ENCODE data around the gene CLEC4E.

Gene CLEC4E

DNA sequence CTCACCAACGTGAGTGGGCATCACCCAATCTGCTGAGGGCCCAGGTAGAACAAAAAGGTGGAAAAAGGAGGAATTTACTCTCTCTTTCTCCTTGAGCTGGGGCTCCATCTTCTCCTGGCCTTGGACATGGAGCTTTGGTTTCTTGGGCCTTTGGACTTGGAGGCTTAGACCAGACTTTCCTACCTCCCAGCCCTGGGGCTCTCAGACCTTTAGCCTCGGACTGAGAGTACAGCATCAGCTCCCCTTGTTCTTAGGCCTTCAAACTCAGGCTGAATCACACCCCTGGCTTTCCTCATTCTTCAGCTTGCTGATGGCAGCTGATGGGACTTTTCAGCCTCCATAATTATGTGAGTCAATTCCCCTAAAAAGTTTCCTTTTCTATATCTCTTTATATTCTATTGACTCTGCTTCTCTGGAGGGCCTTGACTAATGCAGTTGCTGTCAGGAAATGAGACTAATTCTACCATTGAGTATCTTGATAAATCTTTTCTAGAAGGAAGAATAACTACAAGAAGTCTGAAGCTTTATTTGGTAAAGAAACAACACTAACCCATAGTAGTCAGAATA is 15.9 kb upstream of the CLEC4E start:
- H3K27ac ChIP-seq (ENCODE audit: low read length), result no peak overlapping the region
- TF ChIP-seq, protein P1, sequence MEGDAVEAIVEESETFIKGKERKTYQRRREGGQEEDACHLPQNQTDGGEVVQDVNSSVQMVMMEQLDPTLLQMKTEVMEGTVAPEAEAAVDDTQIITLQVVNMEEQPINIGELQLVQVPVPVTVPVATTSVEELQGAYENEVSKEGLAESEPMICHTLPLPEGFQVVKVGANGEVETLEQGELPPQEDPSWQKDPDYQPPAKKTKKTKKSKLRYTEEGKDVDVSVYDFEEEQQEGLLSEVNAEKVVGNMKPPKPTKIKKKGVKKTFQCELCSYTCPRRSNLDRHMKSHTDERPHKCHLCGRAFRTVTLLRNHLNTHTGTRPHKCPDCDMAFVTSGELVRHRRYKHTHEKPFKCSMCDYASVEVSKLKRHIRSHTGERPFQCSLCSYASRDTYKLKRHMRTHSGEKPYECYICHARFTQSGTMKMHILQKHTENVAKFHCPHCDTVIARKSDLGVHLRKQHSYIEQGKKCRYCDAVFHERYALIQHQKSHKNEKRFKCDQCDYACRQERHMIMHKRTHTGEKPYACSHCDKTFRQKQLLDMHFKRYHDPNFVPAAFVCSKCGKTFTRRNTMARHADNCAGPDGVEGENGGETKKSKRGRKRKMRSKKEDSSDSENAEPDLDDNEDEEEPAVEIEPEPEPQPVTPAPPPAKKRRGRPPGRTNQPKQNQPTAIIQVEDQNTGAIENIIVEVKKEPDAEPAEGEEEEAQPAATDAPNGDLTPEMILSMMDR (IDR thresholded peaks at IDR 0.05; ENCODE audit: low read depth, low read length), result no peak
- no peak for TF ChIP-seq EZH2phosphoT487 (IDR thresholded peaks at IDR 0.05; ENCODE audit: low read depth)

DNA sequence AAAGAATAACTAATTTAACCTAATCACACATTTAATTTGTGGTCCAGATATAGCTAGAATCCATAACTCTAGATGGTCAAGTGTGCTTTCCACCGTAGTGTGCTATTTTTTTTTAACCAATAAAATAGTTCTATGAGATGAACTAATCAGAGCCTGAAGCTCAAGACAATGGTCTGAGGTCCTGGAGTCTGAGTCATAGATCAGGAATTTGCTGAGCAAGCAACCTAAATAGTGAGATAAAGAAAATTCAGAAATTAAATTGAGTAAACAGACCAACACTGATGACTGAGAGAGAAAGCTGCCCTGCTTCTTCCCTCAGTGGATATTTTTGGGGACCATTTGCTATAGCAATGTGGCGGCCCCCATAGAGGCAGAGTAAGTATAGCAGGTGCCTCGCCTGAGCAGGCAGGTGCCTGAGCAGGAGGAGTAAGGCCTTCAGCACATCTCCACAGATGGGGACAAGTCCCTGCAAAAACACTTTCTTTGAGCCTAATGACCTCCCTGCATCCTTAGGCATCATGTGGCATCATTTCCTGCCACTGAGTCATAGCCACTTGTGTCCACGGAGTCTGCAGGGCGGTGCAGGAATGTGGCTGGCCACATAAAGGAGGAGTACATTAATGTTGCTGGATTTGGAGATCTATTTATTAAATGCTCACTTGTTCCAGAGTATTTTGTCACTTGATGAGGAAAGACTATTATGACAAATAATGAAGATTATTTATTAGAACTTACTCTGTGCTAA is 13.9 kb upstream of the CLEC4E start:
- Histone ChIP-seq H3K4me1 (ENCODE audit: low read length) (no peaks in the 10 kb centered on the region), H4K20me1 (ENCODE audit: insufficient read depth, low read length) (no peaks in the 10 kb centered on the region), H3K4me3 (ENCODE audit: low read length) (no peak overlapping the region), H3K9ac (ENCODE audit: low read length) (no peak overlapping the region), H2AFZ (ENCODE audit: low read depth, low read length) (no peak overlapping the region), H3K27ac (ENCODE audit: low read length) (no peak overlapping the region), H3K9me3 (ENCODE audit: insufficient read depth, low read length) (no peaks in the 10 kb centered on the region), H3K79me2 (ENCODE audit: low read length) (no peaks in the 10 kb centered on the region), H3K4me2 (ENCODE audit: low read length) (no peak overlapping the region), H3K27me3 (ENCODE audit: low read depth, low read length) (no peaks in the 10 kb centered on the region), H3K36me3 (replicated peaks; ENCODE audit: low read depth, low read length) (no peaks in the 10 kb centered on the region)
- TF ChIP-seq, protein P1 (IDR thresholded peaks at IDR 0.05; ENCODE audit: low read depth, low read length), result no peak
- no peak for TF ChIP-seq EZH2phosphoT487 (IDR thresholded peaks at IDR 0.05; ENCODE audit: low read depth)

More for the DNA sequence above, 15.9 kb upstream of the CLEC4E start:
- Histone ChIP-seq H3K4me1 (ENCODE audit: low read length) (no peaks in the 10 kb centered on the region), H3K79me2 (ENCODE audit: low read length) (no peaks in the 10 kb centered on the region), H3K9me3 (ENCODE audit: insufficient read depth, low read length) (no peaks in the 10 kb centered on the region), H3K36me3 (replicated peaks; ENCODE audit: low read depth, low read length) (no peaks in the 10 kb centered on the region), H3K4me2 (ENCODE audit: low read length) (no peak overlapping the region), H3K27me3 (ENCODE audit: low read depth, low read length) (no peaks in the 10 kb centered on the region), H4K20me1 (ENCODE audit: insufficient read depth, low read length) (no peaks in the 10 kb centered on the region), H3K4me3 (ENCODE audit: low read length) (no peak overlapping the region), H3K9ac (ENCODE audit: low read length) (no peak overlapping the region), H2AFZ (ENCODE audit: low read depth, low read length) (no peak overlapping the region)

DNA sequence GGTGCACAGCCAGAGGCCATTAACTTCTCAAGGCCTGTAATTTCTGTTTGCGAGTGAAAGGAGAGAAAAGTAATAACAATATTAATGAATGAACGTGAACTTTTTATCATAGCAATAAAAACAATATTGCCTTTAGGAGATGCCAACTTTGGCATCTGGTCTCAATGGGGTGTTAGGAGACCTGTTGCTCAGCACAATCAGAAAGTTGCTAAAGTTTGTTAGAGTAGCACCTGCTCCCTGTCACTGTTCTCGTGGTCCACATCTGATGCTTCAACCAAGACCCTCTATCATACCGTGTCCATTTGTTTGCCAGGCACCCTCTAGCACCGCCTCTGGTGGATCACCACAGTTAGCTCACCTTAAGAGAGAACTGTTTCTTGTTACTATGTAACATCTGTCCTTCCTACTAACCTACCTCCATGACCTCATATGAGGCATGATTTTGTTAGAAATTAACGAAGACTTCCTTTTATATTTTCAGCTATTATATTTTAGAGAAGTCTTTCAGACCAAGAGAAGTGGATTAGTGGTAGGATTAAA is 12.5 kb upstream of the CLEC4E start:
- Histone ChIP-seq H3K79me2 (ENCODE audit: low read length) (no peaks in the 10 kb centered on the region), H3K4me1 (ENCODE audit: low read length) (no peaks in the 10 kb centered on the region; the same call in 1 of the 2 replicates), H4K20me1 (ENCODE audit: insufficient read depth, low read length) (no peaks in the 10 kb centered on the region), H3K36me3 (replicated peaks; ENCODE audit: low read depth, low read length) (no peaks in the 10 kb centered on the region), H3K4me2 (ENCODE audit: low read length) (no peak overlapping the region), H3K9ac (ENCODE audit: low read length) (no peak overlapping the region), H3K27ac (ENCODE audit: low read length) (no peak overlapping the region), H3K4me3 (ENCODE audit: low read length) (no peak overlapping the region), H3K9me3 (ENCODE audit: insufficient read depth, low read length) (no peaks in the 10 kb centered on the region), H3K27me3 (ENCODE audit: low read depth, low read length) (no peaks in the 10 kb centered on the region), H2AFZ (ENCODE audit: low read depth, low read length) (peak overlapping the region; percentile 44; the same call in 1 of the 2 replicates)
- TF ChIP-seq, protein P1 (IDR thresholded peaks at IDR 0.05; ENCODE audit: low read depth, low read length), result peak; percentile 23; the same call in 1 of the 2 replicates
- no peak for TF ChIP-seq EZH2phosphoT487 (IDR thresholded peaks at IDR 0.05; ENCODE audit: low read depth)

DNA sequence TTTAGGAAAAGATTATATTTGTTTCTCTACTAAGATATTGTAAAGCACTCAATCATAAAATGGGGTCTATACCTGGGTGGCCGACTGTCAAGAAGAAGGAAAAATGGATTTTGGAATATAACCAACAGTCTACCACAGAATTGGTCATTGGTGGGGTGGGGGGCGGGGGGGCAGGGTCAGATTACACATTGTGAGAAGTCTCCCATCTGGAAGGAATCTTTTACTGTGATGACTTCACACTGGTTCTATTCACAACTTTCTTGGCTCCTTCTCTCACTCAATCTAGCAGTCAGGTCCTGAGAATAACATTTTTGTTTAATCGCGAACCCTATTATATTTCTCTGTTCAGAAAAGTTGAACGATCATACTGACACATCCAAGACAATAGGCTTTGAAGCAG is 8.7 kb upstream of the CLEC4E start:
- Histone ChIP-seq H4K20me1 (ENCODE audit: insufficient read depth, low read length) (no peaks in the 10 kb centered on the region), H3K27ac (ENCODE audit: low read length) (no peak overlapping the region), H3K4me2 (ENCODE audit: low read length) (no peak overlapping the region), H3K9me3 (ENCODE audit: insufficient read depth, low read length) (no peaks in the 10 kb centered on the region), H2AFZ (ENCODE audit: low read depth, low read length) (no peak overlapping the region), H3K9ac (ENCODE audit: low read length) (no peak overlapping the region), H3K36me3 (replicated peaks; ENCODE audit: low read depth, low read length) (no peaks in the 10 kb centered on the region), H3K4me3 (ENCODE audit: low read length) (no peak overlapping the region), H3K4me1 (ENCODE audit: low read length) (peaks cover 13% of the 10 kb centered on the region), H3K27me3 (ENCODE audit: low read depth, low read length) (no peaks in the 10 kb centered on the region), H3K79me2 (ENCODE audit: low read length) (no peaks in the 10 kb centered on the region)
- TF ChIP-seq, protein P1 (IDR thresholded peaks at IDR 0.05; ENCODE audit: low read depth, low read length), result no peak
- no peak for TF ChIP-seq EZH2phosphoT487 (IDR thresholded peaks at IDR 0.05; ENCODE audit: low read depth)

Measured in OCI-LY3 (cell line).